Transverse colon (tissue), 4 donors: ENCODE measurements around the gene ALDH3A2.

Experiments used
- EP300 ChIP-seq: sonication (generic); formaldehyde crosslinking; IDR thresholded peaks from one replicate; pipeline ENCODE4 v1.6.1; 2017; ENCODE audit warnings: antibody characterized with exemption, low read depth
- POLR2A ChIP-seq: fragments of 450-650 bp; IDR thresholded peaks from one replicate; pipeline ENCODE4 v1.6.1; 2016; ENCODE audit warnings: antibody characterized with exemption, mild to moderate bottlenecking, moderate library complexity
- POLR2AphosphoS5 ChIP-seq, 3 donors: sonication (generic); formaldehyde crosslinking; IDR thresholded peaks; one replicate each; pipeline ENCODE4 v1.6.1; 2016; ENCODE audit warnings: antibody characterized with exemption in 3 of 3
- TF ChIP-seq, protein P1 (sequence below), 5 experiments: fragments of 200-600 bp in 3 of 5; fragments of 450-650 bp in 2 of 5; sonication (generic) in 3 of 5; IDR thresholded peaks; 1 replicate in 2 of 5; 2 replicates in 3 of 5; pipeline ENCODE4 v1.5.1; 2016 to 2017; ENCODE audit warnings: antibody characterized with exemption in 5 of 5, inconsistent platforms in 3 of 5, mild to moderate bottlenecking in 2 of 5, moderate library complexity in 1 of 5

DNA sequence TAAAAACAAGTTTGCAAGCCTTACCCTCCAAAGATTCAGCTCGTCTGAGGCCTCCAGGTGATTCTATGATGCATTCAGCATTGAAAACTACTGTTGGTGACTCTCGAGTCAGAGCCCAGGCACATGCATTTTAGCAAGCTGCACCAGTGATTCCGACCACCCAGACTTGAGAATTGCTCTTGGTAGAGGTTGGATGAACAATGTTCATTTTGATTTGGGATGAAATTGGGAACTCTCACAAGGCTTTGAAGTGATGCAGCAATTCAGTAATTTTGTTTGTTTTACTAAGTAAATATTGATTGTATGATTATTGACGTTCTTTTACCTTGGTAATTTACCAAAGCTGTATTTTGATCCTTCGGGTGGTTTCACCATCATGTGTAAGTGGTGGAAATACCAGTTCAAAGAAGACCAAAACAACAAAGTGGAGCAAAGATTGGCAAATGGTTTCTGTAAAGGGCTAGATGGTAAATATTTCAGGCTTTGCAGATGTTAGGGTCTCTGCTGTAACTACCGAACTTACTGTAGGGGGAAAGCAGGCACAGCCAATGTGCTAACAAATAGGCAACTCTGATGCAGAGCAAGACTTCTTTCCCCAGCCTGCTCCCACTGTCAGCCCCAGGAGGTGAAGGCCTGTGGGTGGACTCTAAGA lies 11.8 kb downstream of the ALDH3A2 start:
- TF ChIP-seq, protein P1, sequence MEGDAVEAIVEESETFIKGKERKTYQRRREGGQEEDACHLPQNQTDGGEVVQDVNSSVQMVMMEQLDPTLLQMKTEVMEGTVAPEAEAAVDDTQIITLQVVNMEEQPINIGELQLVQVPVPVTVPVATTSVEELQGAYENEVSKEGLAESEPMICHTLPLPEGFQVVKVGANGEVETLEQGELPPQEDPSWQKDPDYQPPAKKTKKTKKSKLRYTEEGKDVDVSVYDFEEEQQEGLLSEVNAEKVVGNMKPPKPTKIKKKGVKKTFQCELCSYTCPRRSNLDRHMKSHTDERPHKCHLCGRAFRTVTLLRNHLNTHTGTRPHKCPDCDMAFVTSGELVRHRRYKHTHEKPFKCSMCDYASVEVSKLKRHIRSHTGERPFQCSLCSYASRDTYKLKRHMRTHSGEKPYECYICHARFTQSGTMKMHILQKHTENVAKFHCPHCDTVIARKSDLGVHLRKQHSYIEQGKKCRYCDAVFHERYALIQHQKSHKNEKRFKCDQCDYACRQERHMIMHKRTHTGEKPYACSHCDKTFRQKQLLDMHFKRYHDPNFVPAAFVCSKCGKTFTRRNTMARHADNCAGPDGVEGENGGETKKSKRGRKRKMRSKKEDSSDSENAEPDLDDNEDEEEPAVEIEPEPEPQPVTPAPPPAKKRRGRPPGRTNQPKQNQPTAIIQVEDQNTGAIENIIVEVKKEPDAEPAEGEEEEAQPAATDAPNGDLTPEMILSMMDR (IDR thresholded peaks at IDR 0.05): no peak
- TF ChIP-seq POLR2A: no peak
- TF ChIP-seq EP300: no peak
- no peak for TF ChIP-seq POLR2AphosphoS5 (IDR thresholded peaks at IDR 0.05)
